T47D (cell line): ENCODE results near the gene KDM4B.
A peak's percentile ranks its signal among the peaks of the same experiment; 100 is the strongest.

Source experiments
- DNase-seq, 2 experiments: peaks; one replicate each; pipeline versions ENCODE4 v3.0.0 to v3.0.0-alpha.2; 2011 to 2012; ENCODE audit warnings: low read depth in 1 of 2, low spot score in 1 of 2
- JUND ChIP-seq: IDR thresholded peaks from 2 replicates; pipeline ENCODE4 v1.6.1; 2012; ENCODE audit warnings: low read depth
- in situ Hi-C: cut with HindIII; loops from 2 replicates; pipeline ENCODE4 v1.10.0; 2016; ENCODE audit warnings: low sequenced_read_pairs, low pct_unique_long_range_greater_than_20kb

KDM4B gene

GRCh38 chr19:4980838-4981680 lies 12.1 kb downstream of the KDM4B start:
- no peak for TF ChIP-seq JUND
- DNase-seq = peak in 1 of 2 experiments; percentile 33

GRCh38 chr19:4981681-4981958 lies 12.7 kb downstream of the KDM4B start:
- peak in 1 of 2 experiments; percentile 27 for DNase-seq
- no peak for TF ChIP-seq JUND
- in situ Hi-C loops = no loop called here

More at GRCh38 chr19:4980838-4981680, 12.1 kb downstream of the KDM4B start:
- in situ Hi-C loops = no loop called here

GRCh38 chr19:4983346-4984105 lies 14.6 kb downstream of the KDM4B start:
- no peak for DNase-seq
- in situ Hi-C loops = no loop called here
- TF ChIP-seq JUND = no peak

GRCh38 chr19:4984106-4984380 lies 15.1 kb downstream of the KDM4B start:
- DNase-seq = no peak
- no peak for TF ChIP-seq JUND
- in situ Hi-C loops = no loop called here

- TF ChIP-seq JUND = no peak
- no peak for DNase-seq
- in situ Hi-C loops = no loop called here
Observed at GRCh38 chr19:4984438-4984990, 15.6 kb downstream of the KDM4B start.

DNA sequence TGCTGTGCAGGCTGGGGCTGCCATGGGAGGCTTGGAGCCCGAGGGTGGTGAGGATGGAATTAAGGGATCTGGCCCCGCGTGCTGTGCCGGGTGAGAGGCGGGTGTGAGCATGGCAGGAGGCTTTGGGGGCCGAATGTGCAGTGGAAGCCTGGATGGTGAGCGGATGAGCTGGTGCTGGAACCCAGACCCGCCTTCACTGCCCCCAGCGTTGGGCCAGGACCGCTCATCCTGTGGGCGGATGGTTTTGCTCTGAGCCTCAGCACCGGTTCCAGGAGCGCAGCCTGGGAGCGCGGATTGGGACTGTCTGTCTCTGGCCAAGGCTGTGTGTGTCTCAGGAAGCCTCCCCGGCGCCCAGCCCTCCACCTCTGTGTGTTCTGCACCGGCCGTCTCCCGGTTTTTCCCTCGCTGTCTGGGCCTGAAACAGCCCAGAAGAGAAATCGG lies 16.7 kb downstream of the KDM4B start:
- no peak for TF ChIP-seq JUND
- in situ Hi-C loops = no loop called here
- DNase-seq = no peak

GRCh38 chr19:4986056-4986455 lies 17.1 kb downstream of the KDM4B start:
- TF ChIP-seq JUND = no peak
- in situ Hi-C loops = no loop called here
- DNase-seq = no peak

GRCh38 chr19:4986471-4986891 lies 17.6 kb downstream of the KDM4B start:
- no peak for TF ChIP-seq JUND
- DNase-seq = no peak
- in situ Hi-C loops = no loop called here

DNA sequence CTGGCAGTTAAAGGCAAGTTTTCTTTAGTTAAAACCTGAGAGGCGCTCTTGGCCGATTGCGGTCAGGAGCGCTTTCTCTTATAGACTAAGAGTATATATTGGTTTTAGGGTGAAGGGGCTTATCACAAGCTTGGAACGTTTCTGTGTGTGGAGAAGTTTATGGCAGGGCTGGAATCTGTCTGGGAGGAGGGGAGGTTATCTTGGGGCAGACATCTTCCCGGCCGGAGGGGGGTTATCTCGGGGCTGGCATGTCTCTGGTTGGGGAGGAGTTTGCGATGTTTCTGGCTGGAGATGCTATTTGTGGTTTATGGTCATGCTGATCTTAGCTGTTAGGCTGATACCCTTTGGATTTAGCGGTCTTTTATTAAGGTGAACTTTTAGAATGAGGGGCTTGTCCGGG lies 18.3 kb downstream of the KDM4B start:
- no peak for TF ChIP-seq JUND
- in situ Hi-C loops = no loop called here
- DNase-seq = no peak

GRCh38 chr19:4987692-4988370 lies 18.9 kb downstream of the KDM4B start:
- TF ChIP-seq JUND = no peak
- in situ Hi-C loops = no loop called here
- peak in 1 of 2 experiments; percentile 69 for DNase-seq

GRCh38 chr19:4988770-4989251 lies 19.9 kb downstream of the KDM4B start:
- in situ Hi-C loops = no loop called here
- peak in 1 of 2 experiments; percentile 66 for DNase-seq
- TF ChIP-seq JUND = no peak

GRCh38 chr19:4990306-4990705 lies 21.4 kb downstream of the KDM4B start:
- in situ Hi-C loops = no loop called here
- peak in 1 of 2 experiments; percentile 88 for DNase-seq
- TF ChIP-seq JUND = no peak
